Stimulated activated effector memory CD8-positive, alpha-beta T cell treated with anti-CD3 and anti-CD28 coated beads, Interleukin-12 subunit alpha, Interleukin-12 subunit beta, amount 100 ng/mL, for 72 hours (primary cell): Measurements from ENCODE around the gene TCERG1L.
A peak's percentile ranks its signal among the peaks of the same experiment; 100 is the strongest.

Source experiments
- ATAC-seq: fragments of 150-1000 bp; cut with Tn5 transposase; 2 replicates; pipeline ENCODE4 v1.10.0; 2021
- DNase-seq, 2 donors: peaks; one replicate each; pipeline ENCODE4 v3.0.0; 2021 to 2022; ENCODE audit warnings: low spot score in 2 of 2
- H3K27ac Mint-ChIP-seq: one replicate; pipeline ENCODE4 v1.8.0; 2022; ENCODE audit warnings: mild to moderate bottlenecking, mixed read lengths
- H3K36me3 Mint-ChIP-seq: one replicate; pipeline ENCODE4 v1.8.0; 2022; ENCODE audit warnings: mild to moderate bottlenecking, mixed read lengths
- H3K4me1 Mint-ChIP-seq: one replicate; pipeline ENCODE4 v1.8.0; 2022; ENCODE audit warnings: mixed read lengths
- H3K4me3 Mint-ChIP-seq: one replicate; pipeline ENCODE4 v1.8.0; 2022; ENCODE audit warnings: mild to moderate bottlenecking, mixed read lengths
- H3K9me3 Mint-ChIP-seq: one replicate; pipeline ENCODE4 v1.8.0; 2022; ENCODE audit warnings: mixed read lengths

The TCERG1L gene

GRCh38 chr10:131267814-131268095, 43.8 kb downstream of the TCERG1L start:
- H3K27ac Mint-ChIP-seq = no peak overlapping the region
- no peaks in the 10 kb centered on the region for H3K36me3 Mint-ChIP-seq
- no peak for DNase-seq
- no peaks in the 10 kb centered on the region for H3K4me1 Mint-ChIP-seq
- no peaks in the 10 kb centered on the region for H3K9me3 Mint-ChIP-seq
- H3K4me3 Mint-ChIP-seq = no peak overlapping the region
- ATAC-seq = no peak

- peak; percentile 14 for ATAC-seq
- Mint-ChIP-seq H3K36me3 (no peaks in the 10 kb centered on the region), H3K9me3 (no peaks in the 10 kb centered on the region), H3K27ac (no peak overlapping the region), H3K4me3 (no peak overlapping the region), H3K4me1 (no peaks in the 10 kb centered on the region)
- DNase-seq = no peak
Observed at GRCh38 chr10:131266936-131267813, 44.3 kb downstream of the TCERG1L start.

GRCh38 chr10:131264110-131264788, 47.3 kb downstream of the TCERG1L start:
- no peaks in the 10 kb centered on the region for H3K4me1 Mint-ChIP-seq
- ATAC-seq = no peak
- H3K36me3 Mint-ChIP-seq = no peaks in the 10 kb centered on the region
- no peak for DNase-seq
- H3K27ac Mint-ChIP-seq = no peak overlapping the region
- no peaks in the 10 kb centered on the region for H3K9me3 Mint-ChIP-seq
- no peak overlapping the region for H3K4me3 Mint-ChIP-seq

- no peaks in the 10 kb centered on the region for H3K36me3 Mint-ChIP-seq
- H3K4me3 Mint-ChIP-seq = no peak overlapping the region
- DNase-seq = no peak
- ATAC-seq = no peak
- H3K9me3 Mint-ChIP-seq = no peaks in the 10 kb centered on the region
- H3K4me1 Mint-ChIP-seq = no peaks in the 10 kb centered on the region
- no peak overlapping the region for H3K27ac Mint-ChIP-seq
Observed at GRCh38 chr10:131261890-131262475, 49.5 kb downstream of the TCERG1L start.

- H3K36me3 Mint-ChIP-seq = no peaks in the 10 kb centered on the region
- peak; percentile 5 for ATAC-seq
Observed at GRCh38 chr10:131260452-131261211, 50.9 kb downstream of the TCERG1L start.

GRCh38 chr10:131260031-131260430, 51.5 kb downstream of the TCERG1L start:
- peak; percentile 11 for ATAC-seq
- Mint-ChIP-seq H3K9me3 (no peaks in the 10 kb centered on the region), H3K27ac (no peak overlapping the region), H3K4me1 (no peaks in the 10 kb centered on the region), H3K36me3 (no peaks in the 10 kb centered on the region), H3K4me3 (no peak overlapping the region)
- no peak for DNase-seq

More at GRCh38 chr10:131260452-131261211, 50.9 kb downstream of the TCERG1L start:
- H3K4me3 Mint-ChIP-seq = no peak overlapping the region
- DNase-seq = no peak
- no peak overlapping the region for H3K27ac Mint-ChIP-seq
- no peaks in the 10 kb centered on the region for H3K4me1 Mint-ChIP-seq
- no peaks in the 10 kb centered on the region for H3K9me3 Mint-ChIP-seq

- Mint-ChIP-seq H3K27ac (no peak overlapping the region), H3K4me3 (no peak overlapping the region), H3K4me1 (no peaks in the 10 kb centered on the region), H3K9me3 (no peaks in the 10 kb centered on the region), H3K36me3 (no peaks in the 10 kb centered on the region)
- DNase-seq (no peak), ATAC-seq (no peak)
Observed at GRCh38 chr10:131259535-131259934, 52.0 kb downstream of the TCERG1L start.

- Mint-ChIP-seq H3K9me3 (no peaks in the 10 kb centered on the region), H3K4me3 (no peak overlapping the region), H3K27ac (no peak overlapping the region), H3K36me3 (no peaks in the 10 kb centered on the region), H3K4me1 (no peaks in the 10 kb centered on the region)
- DNase-seq = no peak
- ATAC-seq = no peak
Observed at GRCh38 chr10:131258256-131258655, 53.3 kb downstream of the TCERG1L start.

- Mint-ChIP-seq H3K4me3 (no peak overlapping the region), H3K36me3 (no peaks in the 10 kb centered on the region), H3K27ac (no peak overlapping the region), H3K4me1 (no peaks in the 10 kb centered on the region), H3K9me3 (no peaks in the 10 kb centered on the region)
- DNase-seq (no peak), ATAC-seq (no peak)
Observed at GRCh38 chr10:131257027-131257426, 54.5 kb downstream of the TCERG1L start.

GRCh38 chr10:131254859-131255252, 56.7 kb downstream of the TCERG1L start:
- Mint-ChIP-seq H3K36me3 (no peaks in the 10 kb centered on the region), H3K27ac (no peak overlapping the region), H3K9me3 (no peaks in the 10 kb centered on the region), H3K4me3 (no peak overlapping the region), H3K4me1 (no peaks in the 10 kb centered on the region)
- no peak for ATAC-seq
- no peak for DNase-seq

GRCh38 chr10:131253931-131254858, 57.3 kb downstream of the TCERG1L start:
- no peaks in the 10 kb centered on the region for H3K36me3 Mint-ChIP-seq
- ATAC-seq (no peak), DNase-seq (no peak)
- H3K9me3 Mint-ChIP-seq = no peaks in the 10 kb centered on the region
- H3K27ac Mint-ChIP-seq = no peak overlapping the region
- no peaks in the 10 kb centered on the region for H3K4me1 Mint-ChIP-seq
- no peak overlapping the region for H3K4me3 Mint-ChIP-seq

- H3K27ac Mint-ChIP-seq = no peak overlapping the region
- ATAC-seq = no peak
- DNase-seq = no peak
- no peaks in the 10 kb centered on the region for H3K36me3 Mint-ChIP-seq
- H3K4me3 Mint-ChIP-seq = no peak overlapping the region
- no peaks in the 10 kb centered on the region for H3K4me1 Mint-ChIP-seq
- H3K9me3 Mint-ChIP-seq = no peaks in the 10 kb centered on the region
Observed at GRCh38 chr10:131252567-131253276, 58.8 kb downstream of the TCERG1L start.

GRCh38 chr10:131251146-131251541, 60.4 kb downstream of the TCERG1L start:
- no peak for ATAC-seq
- no peaks in the 10 kb centered on the region for H3K9me3 Mint-ChIP-seq
- no peak overlapping the region for H3K4me3 Mint-ChIP-seq
- no peak for DNase-seq
- no peaks in the 10 kb centered on the region for H3K36me3 Mint-ChIP-seq
- H3K27ac Mint-ChIP-seq = no peak overlapping the region
- no peaks in the 10 kb centered on the region for H3K4me1 Mint-ChIP-seq
